ENCODE results near the gene IL22RA1. TPM values are rescaled to one million over a fixed set of nuclear protein-coding genes. Genes with fewer than 3 reads are reported as not detected.

Gene IL22RA1
- total and polyA plus RNA-seq, 9 of the 15 experiments (the other 6 are each of a cell fraction or from before 2014, with no cell fraction given): not detected

DNA sequence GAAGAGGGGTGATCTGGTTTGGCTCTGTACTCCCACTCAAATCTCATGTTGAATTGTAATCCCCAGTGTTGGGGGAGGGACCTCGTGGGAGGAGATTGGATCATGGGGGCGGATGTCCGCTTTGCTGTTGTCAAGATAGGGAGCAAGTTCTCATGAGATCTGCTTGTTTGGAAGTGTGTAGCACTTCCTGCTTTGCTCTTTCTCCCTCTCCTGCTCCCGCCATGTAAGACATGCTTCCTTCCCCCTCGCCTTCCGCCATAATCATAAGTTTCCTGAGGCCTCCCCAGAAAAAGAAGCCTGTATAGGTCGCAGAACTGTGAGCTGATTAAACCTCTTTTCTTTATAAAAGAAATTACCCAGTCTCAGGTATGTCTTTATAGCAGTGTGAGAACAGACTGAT, 58.9 kb downstream of the IL22RA1 start:
- intact Hi-C loops (cut with micrococcal nuclease): no loop called here
- no peaks in the 10 kb centered on the region for H3K9me3 ChIP-seq (replicated peaks; ENCODE audit: control insufficient read depth, insufficient read depth, low read depth, low read length)
- H3K79me2 ChIP-seq (ENCODE audit: control insufficient read depth, insufficient read depth, low read length): no peaks in the 10 kb centered on the region
- no peaks in the 10 kb centered on the region for H4K20me1 ChIP-seq (replicated peaks; ENCODE audit: control insufficient read depth, insufficient read depth, low read length)
- DNase-seq (ENCODE audit: extremely low read depth in 1 of 4, low spot score in 3 of 4) (no peak), FAIRE-seq (peak; percentile 57), ATAC-seq (no peak)
- H3K27ac ChIP-seq (ENCODE audit: extremely low read depth, low read depth, low read length): no peak overlapping the region
- H3K4me2 ChIP-seq (ENCODE audit: insufficient read depth, low read length): peak overlapping the region; percentile 6; the same call in 1 of the 2 replicates
- H3K4me3 ChIP-seq: no peak overlapping the region
- H3K4me1 ChIP-seq (replicated peaks in 1 of 2; ENCODE audit: control insufficient read depth in 2 of 2, insufficient read depth in 2 of 2, low read length in 2 of 2): no peaks in the 10 kb centered on the region
- H3K9me1 ChIP-seq (ENCODE audit: control insufficient read depth, insufficient read depth, low read length): no peaks in the 10 kb centered on the region
- H2AFZ ChIP-seq (ENCODE audit: low read depth, low read length): peak overlapping the region; percentile 60
- H3K9ac ChIP-seq (ENCODE audit: insufficient read depth in 1 of 2, low read depth in 2 of 2, low read length in 2 of 2): no peak overlapping the region
- H3K36me3 ChIP-seq (ENCODE audit: control insufficient read depth, insufficient read depth, low read length): no peaks in the 10 kb centered on the region
- peaks cover 46 to 80% of the 10 kb centered on the region in 2 experiments for H3K27me3 ChIP-seq (ENCODE audit: control insufficient read depth in 2 of 2, insufficient read depth in 2 of 2, low read length in 2 of 2)
- in situ Hi-C loops (cut with MboI): no loop called here
- POLR2A ChIA-PET: interaction anchor here (0.9 kb wide), 1 partner anchor 10 kb away, joined by 4 read pairs; no protein-coding TSS in a partner anchor
- CTCF ChIA-PET (ENCODE audit: low intra/inter-chr PET ratio): no interaction called here
- 1% methylated on average over 7 of the region's 7 CpGs for WGBS (ENCODE audit: insufficient coverage, low coverage, missing lambda C conversion rate)
- no TSS peak for BruUV-seq (replicated peaks)
- no peak for TF ChIP-seq FOXJ3 (CRISPR knock-in tag; IDR thresholded peaks at IDR 0.05)
- TF ChIP-seq MYC (IDR thresholded peaks at IDR 0.05; ENCODE audit: low read depth, low read length): no peak
- no peak for TF ChIP-seq MYC (CRISPR knock-in tag; IDR thresholded peaks at IDR 0.05; ENCODE audit: borderline replicate concordance, low read depth)
- no peak for TF ChIP-seq KAT2B (IDR thresholded peaks at IDR 0.05; ENCODE audit: low read depth, low read length)
- TF ChIP-seq RREB1 (CRISPR knock-in tag; IDR thresholded peaks at IDR 0.05): no peak
- peak; percentile 32; the same call in 1 of the 2 replicates for TF ChIP-seq E2F3 (CRISPR knock-in tag; IDR thresholded peaks at IDR 0.05)
- TF ChIP-seq L3MBTL2 (IDR thresholded peaks at IDR 0.05): peak; percentile 75; the same call in 1 of the 2 replicates
- no peak for TF ChIP-seq ZNF778 (CRISPR knock-in tag; IDR thresholded peaks at IDR 0.05)
- TF ChIP-seq, protein P1, sequence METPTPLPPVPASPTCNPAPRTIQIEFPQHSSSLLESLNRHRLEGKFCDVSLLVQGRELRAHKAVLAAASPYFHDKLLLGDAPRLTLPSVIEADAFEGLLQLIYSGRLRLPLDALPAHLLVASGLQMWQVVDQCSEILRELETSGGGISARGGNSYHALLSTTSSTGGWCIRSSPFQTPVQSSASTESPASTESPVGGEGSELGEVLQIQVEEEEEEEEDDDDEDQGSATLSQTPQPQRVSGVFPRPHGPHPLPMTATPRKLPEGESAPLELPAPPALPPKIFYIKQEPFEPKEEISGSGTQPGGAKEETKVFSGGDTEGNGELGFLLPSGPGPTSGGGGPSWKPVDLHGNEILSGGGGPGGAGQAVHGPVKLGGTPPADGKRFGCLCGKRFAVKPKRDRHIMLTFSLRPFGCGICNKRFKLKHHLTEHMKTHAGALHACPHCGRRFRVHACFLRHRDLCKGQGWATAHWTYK (CRISPR knock-in tag; IDR thresholded peaks at IDR 0.05): 0 out of 2 replicates have a peak, but pooled peaks have one; percentile 30
- TF ChIP-seq FOXJ2 (tag; IDR thresholded peaks at IDR 0.05): no peak
- TF ChIP-seq ZNF639 (CRISPR knock-in tag; conservative IDR thresholded peaks at IDR 0.05 in 1 of 2, IDR thresholded peaks at IDR 0.05 in 1 of 2): 0 out of 4 replicates have a peak, but pooled peaks of 1 of the 2 experiments have one; percentile 32
- TF ChIP-seq LCOR (CRISPR knock-in tag; IDR thresholded peaks at IDR 0.05): no peak
- TF ChIP-seq SMAD3 (CRISPR knock-in tag; conservative IDR thresholded peaks at IDR 0.05): 0 out of 2 replicates have a peak, but pooled peaks have one; percentile 41
- peak; percentile 30; the same call in 1 of the 2 replicates for TF ChIP-seq SPI1 (IDR thresholded peaks at IDR 0.05; ENCODE audit: borderline replicate concordance, low read depth, low read length)

All from K562 (cell line).